Esophagus (tissue), 2 donors: ENCODE results near the gene NPTX1. TPM values are rescaled to one million over a fixed set of nuclear protein-coding genes. Genes with fewer than 3 reads are reported as not detected.

Source experiments
- H3K27ac ChIP-seq, 2 donors: one replicate each; pipeline ENCODE4 v1.5.1; 2013; ENCODE audit warnings: low read depth in 2 of 2, mild to moderate bottlenecking in 2 of 2, inconsistent platforms in 1 of 2, low read length in 1 of 2, moderate library complexity in 1 of 2
- H3K27me3 ChIP-seq, 2 donors: one replicate each; pipeline ENCODE4 v1.6.1; 2013; ENCODE audit warnings: low read length in 2 of 2, control low read depth in 1 of 2, mild to moderate bottlenecking in 1 of 2; ENCODE audit not compliant: insufficient read depth in 2 of 2, control insufficient read depth in 1 of 2
- H3K36me3 ChIP-seq, 2 donors: one replicate each; pipeline ENCODE4 v1.6.1; 2013; ENCODE audit warnings: low read length in 1 of 2; ENCODE audit not compliant: control insufficient read depth in 2 of 2, insufficient read depth in 2 of 2
- H3K4me1 ChIP-seq, 2 donors: one replicate each; pipeline ENCODE4 v1.6.1; 2013; ENCODE audit warnings: low read length in 1 of 2; ENCODE audit not compliant: control insufficient read depth in 2 of 2, insufficient read depth in 2 of 2
- H3K4me3 ChIP-seq, 2 donors: one replicate each; pipeline ENCODE4 v1.5.1; 2013; ENCODE audit warnings: low read length in 2 of 2, mild to moderate bottlenecking in 2 of 2, low read depth in 1 of 2, moderate library complexity in 1 of 2
- H3K9me3 ChIP-seq, 2 donors: one replicate each; pipeline ENCODE4 v1.6.1; 2013; ENCODE audit warnings: mild to moderate bottlenecking in 2 of 2, low read depth in 1 of 2, low read length in 1 of 2, moderate library complexity in 1 of 2; ENCODE audit not compliant: control insufficient read depth in 2 of 2, insufficient read depth in 1 of 2
- WGBS, 2 donors: extraction: QIAGEN DNeasy Blood & Tissue Kit; methylation state at CpG; one replicate each; pipeline ENCODE4 v1.1.7; 2013; 5-methylcytosine and 5-hydroxymethylcytosine counted together
- polyA plus RNA-seq, 2 donors: library from polyadenylated mRNA; stranded (reverse); fragments of 200-250 nt; gene quantifications; one replicate each; pipeline ENCODE4 v1.2.3, GENCODE V29; 2013
- donor health status: healthy with polysubstance abuse.
- donor health status: Bipolar disorder and iron deficiency.

NPTX1 gene
- polyA plus RNA-seq, 2 donors, result 0.02 to 0.11 TPM

DNA sequence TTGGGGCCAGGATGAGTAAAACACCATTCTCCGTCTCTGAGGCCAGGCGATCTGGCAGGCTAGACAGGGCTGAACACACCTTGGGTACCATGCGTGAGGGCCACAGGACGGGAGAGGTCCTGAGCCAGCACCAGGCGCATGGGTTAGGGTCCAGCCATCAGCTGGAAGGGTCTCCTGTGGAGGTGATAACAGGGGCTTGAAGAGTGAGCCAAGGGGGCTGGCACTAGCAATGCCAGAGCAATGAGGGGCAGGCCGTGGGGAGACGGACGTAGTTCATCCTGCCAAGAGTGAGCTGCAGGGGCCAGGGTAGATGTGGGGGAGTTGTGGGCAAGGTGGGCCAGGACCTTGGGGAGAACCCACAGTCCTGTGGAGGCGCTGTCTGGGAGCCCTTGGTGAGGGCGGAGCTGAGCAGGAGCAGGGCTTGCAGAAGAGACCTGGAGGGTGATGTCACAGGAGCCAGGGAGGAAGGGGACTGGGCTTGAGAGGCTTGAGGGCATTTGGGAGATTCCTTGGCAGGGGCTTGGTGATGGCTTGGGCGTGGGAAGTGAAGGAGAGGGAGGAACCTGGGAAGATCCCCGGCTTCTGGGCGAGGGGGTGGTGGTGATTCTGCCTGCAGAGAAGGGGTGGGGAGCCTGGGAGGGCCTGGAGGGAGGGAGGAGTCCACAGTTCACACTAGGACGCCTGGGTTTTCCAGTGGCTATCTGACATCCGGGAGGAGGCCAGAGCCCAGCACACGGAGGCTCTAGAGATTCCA, 6.3 kb upstream of the NPTX1 start:
- peaks cover 0 to 4% of the 10 kb centered on the region in 2 donors for H3K9me3 ChIP-seq
- peaks cover 4 to 11% of the 10 kb centered on the region in 2 donors for H3K4me1 ChIP-seq
- 54 to 55% methylated on average over 15 to 16 of the region's 16 CpGs for WGBS, 2 donors
- no peaks in the 10 kb centered on the region for H3K36me3 ChIP-seq
- no peak overlapping the region for H3K27ac ChIP-seq
- no peak overlapping the region for H3K4me3 ChIP-seq
- peaks cover 6 to 24% of the 10 kb centered on the region in 2 donors for H3K27me3 ChIP-seq

DNA sequence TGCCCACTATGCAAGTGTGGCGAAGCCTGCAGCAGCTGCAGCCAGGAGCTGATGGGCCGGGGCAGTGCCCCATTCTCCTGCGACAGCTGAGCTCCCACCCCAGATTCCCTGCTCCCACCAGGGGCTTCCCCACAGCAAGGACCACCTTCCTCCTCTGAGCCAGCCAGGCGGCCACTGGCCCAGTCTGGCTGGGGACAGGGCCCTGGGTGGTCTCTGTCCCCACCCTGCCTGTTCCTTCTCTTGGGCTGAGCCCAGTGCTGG, 5.6 kb upstream of the NPTX1 start:
- Histone ChIP-seq H3K27ac (no peak overlapping the region), H3K9me3 (no peaks in the 10 kb centered on the region), H3K36me3 (no peaks in the 10 kb centered on the region), H3K4me3 (no peak overlapping the region), H3K27me3 (peaks cover 2 to 28% of the 10 kb centered on the region in 2 donors), H3K4me1 (peaks cover 4 to 15% of the 10 kb centered on the region in 2 donors)
- 84% methylated on average over 4 of the region's 4 CpGs for WGBS, 2 donors

DNA sequence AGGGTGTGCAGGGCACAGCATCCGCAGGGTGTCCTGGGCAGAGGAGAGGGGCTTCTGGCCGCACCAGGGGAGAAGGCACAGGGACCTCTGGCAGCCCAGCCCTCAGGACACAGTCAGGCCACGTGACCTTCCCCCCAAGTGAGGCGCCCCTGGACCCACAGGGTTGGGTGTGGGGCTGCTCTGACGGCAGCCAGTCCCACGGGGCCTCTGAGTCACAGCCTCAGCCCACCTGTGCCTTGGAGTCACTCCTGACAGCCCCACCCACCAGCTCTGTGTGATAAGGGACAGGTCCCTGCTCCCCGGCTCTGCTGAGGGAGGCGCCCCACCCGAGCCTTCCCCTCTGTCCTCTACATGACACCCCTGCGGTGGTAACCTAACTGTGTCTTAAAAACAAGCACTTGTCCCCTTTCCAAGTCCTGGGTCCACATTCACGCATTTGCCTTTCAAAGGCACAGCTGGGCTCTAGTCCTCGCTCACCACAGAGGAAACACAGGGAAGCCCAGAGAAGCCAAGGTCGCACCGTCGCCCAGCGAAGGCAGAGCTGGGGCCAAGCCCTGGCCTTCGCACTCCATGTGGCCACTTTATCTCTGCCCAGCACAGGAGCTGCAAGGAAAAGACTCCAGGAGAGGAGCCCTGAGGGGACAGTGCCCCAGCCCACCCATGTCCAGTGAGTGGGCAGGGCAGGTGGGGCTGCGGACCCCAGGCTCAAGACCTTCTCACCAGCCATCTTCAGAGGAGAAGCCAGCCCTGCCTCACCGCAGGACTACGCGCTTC, 5.1 kb upstream of the NPTX1 start:
- WGBS, 2 donors, result 38 to 45% methylated on average over 20 to 21 of the region's 21 CpGs
- Histone ChIP-seq H3K27me3 (peaks cover 0 to 33% of the 10 kb centered on the region in 2 donors), H3K4me1 (peaks cover 7 to 19% of the 10 kb centered on the region in 2 donors), H3K27ac (no peak overlapping the region), H3K36me3 (no peaks in the 10 kb centered on the region), H3K9me3 (no peaks in the 10 kb centered on the region), H3K4me3 (no peak overlapping the region)

DNA sequence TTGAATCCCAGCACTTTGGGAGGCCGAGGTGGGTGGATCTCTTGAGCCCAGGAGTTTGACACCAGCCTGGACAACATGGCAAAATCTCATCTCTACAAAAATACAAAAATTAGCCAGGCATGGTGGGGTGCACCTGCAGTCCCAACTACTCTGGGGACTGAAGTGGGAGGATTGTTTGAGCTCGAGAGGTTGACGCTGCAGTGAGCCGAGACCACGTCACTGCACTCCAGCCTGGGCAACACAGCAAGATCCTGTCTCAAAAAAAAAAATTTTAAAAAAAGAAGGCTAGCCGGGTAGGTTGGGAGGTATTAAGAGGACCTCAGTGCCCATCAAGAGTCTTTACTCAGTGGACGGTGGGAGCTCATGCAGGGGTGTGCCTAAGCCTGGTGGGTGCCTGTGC, 3.8 kb upstream of the NPTX1 start:
- Histone ChIP-seq H3K4me1 (peaks cover 17 to 23% of the 10 kb centered on the region in 2 donors), H3K4me3 (no peak overlapping the region), H3K27ac (no peak overlapping the region), H3K36me3 (peaks cover 0 to 2% of the 10 kb centered on the region in 2 donors), H3K9me3 (no peaks in the 10 kb centered on the region), H3K27me3 (peaks cover 0 to 43% of the 10 kb centered on the region in 2 donors)
- WGBS, 2 donors, result 84 to 90% methylated on average over 7 of the region's 7 CpGs

DNA sequence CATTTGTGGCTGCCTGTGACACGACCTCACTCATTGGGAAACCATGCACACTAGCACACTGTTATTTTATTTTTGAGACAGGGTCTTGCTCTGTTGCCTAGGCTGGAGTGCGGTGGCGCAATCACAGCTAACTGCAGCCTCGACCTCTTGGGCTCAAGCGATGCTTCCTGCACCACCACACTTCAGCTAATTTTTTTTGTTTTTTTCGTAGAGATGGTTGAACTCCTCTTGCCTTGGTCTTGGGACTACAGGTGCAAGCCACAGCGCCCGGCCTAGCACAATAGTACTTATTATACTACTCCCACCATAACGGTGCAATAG, 2.8 kb upstream of the NPTX1 start:
- 57 to 58% methylated on average over 9 of the region's 9 CpGs for WGBS, 2 donors
- Histone ChIP-seq H3K4me3 (no peak overlapping the region), H3K27ac (no peak overlapping the region), H3K4me1 (peaks cover 21 to 23% of the 10 kb centered on the region in 2 donors), H3K36me3 (peaks cover 0 to 2% of the 10 kb centered on the region in 2 donors), H3K9me3 (no peaks in the 10 kb centered on the region), H3K27me3 (peaks cover 0 to 48% of the 10 kb centered on the region in 2 donors)

DNA sequence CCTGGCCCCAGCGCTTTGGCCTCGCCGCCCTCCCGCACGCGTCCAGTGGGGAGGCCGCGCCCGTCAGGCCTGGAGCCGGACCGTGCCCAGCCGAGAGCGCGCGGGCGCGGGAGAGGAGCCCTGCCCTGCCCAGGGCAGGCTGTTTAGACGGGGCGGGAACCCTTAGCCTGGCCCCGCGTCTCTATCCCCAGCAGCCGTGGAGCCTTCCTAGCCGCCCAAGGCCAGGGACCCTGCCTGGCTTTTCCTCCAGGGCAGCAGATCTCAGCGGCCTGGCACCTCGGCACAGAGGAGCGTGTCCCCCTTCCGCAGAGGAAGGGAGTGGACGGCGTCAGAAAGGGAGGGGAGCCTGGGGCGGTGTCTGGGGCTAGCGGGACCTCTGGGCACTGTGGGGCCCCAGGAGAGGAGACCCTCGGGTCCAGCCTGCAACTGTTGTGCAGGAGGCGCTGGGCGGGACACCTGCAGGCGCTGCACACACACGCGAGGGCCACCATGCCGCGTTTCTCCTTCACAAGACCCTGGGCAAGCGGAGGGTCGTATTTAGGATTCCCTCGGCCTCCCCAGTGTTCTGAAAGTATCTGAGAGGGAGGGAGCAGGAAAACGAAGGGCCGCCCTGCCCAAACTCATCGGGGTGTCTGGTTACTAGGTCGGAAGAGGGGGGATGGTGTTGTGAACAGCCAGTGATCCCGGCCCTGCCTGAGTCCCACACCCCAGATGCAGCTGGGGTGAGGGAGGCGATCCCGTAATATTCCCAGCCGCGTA, 2.3 kb upstream of the NPTX1 start:
- no peaks in the 10 kb centered on the region for H3K9me3 ChIP-seq
- peaks cover 21 to 23% of the 10 kb centered on the region in 2 donors for H3K4me1 ChIP-seq
- H3K36me3 ChIP-seq, result peaks cover 0 to 2% of the 10 kb centered on the region in 2 donors
- no peak overlapping the region for H3K27ac ChIP-seq
- H3K4me3 ChIP-seq, result peak overlapping the region in 1 of 2 donors; percentile 4
- peaks cover 0 to 48% of the 10 kb centered on the region in 2 donors for H3K27me3 ChIP-seq
- 8 to 9% methylated on average over 46 to 51 of the region's 51 CpGs for WGBS, 2 donors

DNA sequence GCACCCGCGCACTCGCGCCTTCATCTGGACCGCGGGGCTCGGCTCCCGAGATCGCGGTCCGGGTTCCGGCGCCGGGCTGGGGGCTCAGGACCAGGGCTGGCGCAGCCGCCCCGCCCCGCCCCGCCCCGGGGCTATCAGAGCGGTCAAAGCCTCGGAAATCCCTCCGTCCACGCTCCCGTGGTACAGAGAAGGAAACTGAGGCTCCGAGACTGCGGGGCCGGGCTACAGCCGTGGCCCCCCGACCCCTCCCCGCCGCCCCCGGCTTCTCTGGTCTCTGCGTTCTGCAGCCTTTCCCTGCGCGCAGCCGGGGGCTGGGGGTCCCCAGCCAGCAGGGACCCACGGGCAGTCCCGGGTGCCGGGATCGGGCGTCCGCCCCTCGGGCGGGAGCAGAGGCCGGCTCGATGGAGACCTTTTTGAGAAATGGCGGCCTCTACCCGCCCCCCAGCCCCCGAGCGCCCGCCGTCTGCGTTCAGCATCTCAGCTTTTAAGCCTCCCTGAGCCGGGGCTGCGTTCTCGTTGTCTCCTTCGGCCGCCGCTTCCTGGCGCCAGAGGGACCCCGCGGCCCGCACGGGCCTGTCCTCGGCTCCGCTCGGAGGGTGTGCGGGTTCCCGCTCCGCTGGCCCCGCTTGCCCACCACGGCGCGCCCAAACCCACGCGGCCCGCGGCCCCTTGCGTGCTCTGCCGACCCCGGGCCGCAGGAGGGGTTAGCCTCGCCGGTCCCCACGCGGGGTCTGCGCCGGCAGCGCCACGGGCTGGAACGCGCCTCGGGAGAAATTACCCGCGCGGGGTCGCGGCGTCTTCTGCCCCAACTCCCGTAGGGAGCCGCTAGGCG, 1.5 kb upstream of the NPTX1 start:
- H3K4me3 ChIP-seq, result peak overlapping the region in 1 of 2 donors; percentile 8
- H3K27me3 ChIP-seq, result peaks cover 0 to 48% of the 10 kb centered on the region in 2 donors
- peaks cover 21 to 23% of the 10 kb centered on the region in 2 donors for H3K4me1 ChIP-seq
- 3 to 4% methylated on average over 77 to 103 of the region's 103 CpGs for WGBS, 2 donors
- H3K9me3 ChIP-seq, result no peaks in the 10 kb centered on the region
- H3K36me3 ChIP-seq, result peaks cover 0 to 2% of the 10 kb centered on the region in 2 donors
- no peak overlapping the region for H3K27ac ChIP-seq

DNA sequence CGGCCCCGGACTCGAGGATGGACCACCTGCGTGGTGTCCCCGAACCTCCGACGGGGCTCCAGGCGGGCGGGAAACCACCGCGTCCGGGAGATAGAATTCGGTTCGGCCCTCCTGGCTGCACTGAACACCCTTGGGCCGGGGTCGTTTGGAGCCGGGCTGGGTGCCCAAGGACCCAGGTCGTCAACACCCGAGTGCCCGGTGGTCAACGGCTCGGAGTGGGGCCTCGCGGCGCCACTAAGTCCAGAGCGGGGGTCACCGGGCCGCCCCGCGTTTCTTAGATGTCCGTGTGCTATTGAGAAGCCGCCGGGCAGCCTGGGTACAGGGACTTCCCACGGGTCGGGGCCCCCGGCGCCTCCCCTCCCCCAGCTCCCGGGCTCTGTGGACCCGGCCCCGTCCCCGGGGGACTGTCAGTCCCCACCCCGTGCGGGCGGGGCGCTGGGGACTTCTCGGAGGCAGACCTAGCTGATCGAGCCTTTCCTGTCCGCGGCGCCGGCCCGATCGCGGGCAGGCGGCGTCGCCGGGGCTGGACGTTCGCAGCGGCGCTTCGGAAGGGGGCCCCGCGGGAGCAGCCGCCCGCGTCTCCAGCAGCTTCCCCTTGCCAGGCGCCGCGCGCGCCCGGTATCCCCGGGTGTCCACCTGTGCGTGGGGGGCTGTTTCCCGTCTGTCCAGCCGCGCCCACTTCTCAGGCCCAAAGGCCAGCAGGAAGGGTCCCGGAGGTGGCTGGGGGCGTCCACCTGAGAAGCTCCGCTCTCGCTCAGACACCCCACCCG, 655 bp upstream of the NPTX1 start:
- Histone ChIP-seq H3K4me3 (peak overlapping the region in 1 of 2 donors; percentile 42), H3K9me3 (no peaks in the 10 kb centered on the region), H3K27ac (no peak overlapping the region), H3K4me1 (peaks cover 21% of the 10 kb centered on the region in 2 donors), H3K36me3 (peaks cover 0 to 2% of the 10 kb centered on the region in 2 donors), H3K27me3 (peaks cover 0 to 48% of the 10 kb centered on the region in 2 donors)
- WGBS, 2 donors, result 2% methylated on average over 64 to 84 of the region's 84 CpGs
